WI38 (cell line): ENCODE results near the gene EMC6.

Source experiments
- H3K4me3 ChIP-seq: 2 replicates; pipeline ENCODE4 v1.5.1; 2011; ENCODE audit warnings: low read depth, mild to moderate bottlenecking, control low read depth, low read length
- CTCF ChIP-seq: IDR thresholded peaks from 2 replicates; pipeline ENCODE4 v1.5.1; 2012; ENCODE audit warnings: low read depth, mild to moderate bottlenecking, control low read depth, low read length

The EMC6 gene

GRCh38 chr17:3683054-3683511 lies 14.5 kb downstream of the EMC6 start:
- TF ChIP-seq CTCF = peak; percentile 98
- H3K4me3 ChIP-seq = no peak overlapping the region

- TF ChIP-seq CTCF = no peak
- no peak overlapping the region for H3K4me3 ChIP-seq
These were observed 16.6 kb downstream of the EMC6 start for GRCh38 chr17:3685174-3685573.

- no peak overlapping the region for H3K4me3 ChIP-seq
- no peak for TF ChIP-seq CTCF
These were observed 19.5 kb downstream of the EMC6 start for GRCh38 chr17:3688027-3688553.

GRCh38 chr17:3688852-3689261 lies 20.2 kb downstream of the EMC6 start:
- no peak overlapping the region for H3K4me3 ChIP-seq
- no peak for TF ChIP-seq CTCF

GRCh38 chr17:3689262-3690093 lies 20.9 kb downstream of the EMC6 start:
- no peak for TF ChIP-seq CTCF
- no peak overlapping the region for H3K4me3 ChIP-seq

- H3K4me3 ChIP-seq = no peak overlapping the region
- no peak for TF ChIP-seq CTCF
These were observed 21.6 kb downstream of the EMC6 start for GRCh38 chr17:3690094-3690715.

GRCh38 chr17:3691617-3692067 lies 23.0 kb downstream of the EMC6 start:
- no peak overlapping the region for H3K4me3 ChIP-seq
- TF ChIP-seq CTCF = no peak
